ENCODE measurements around the gene TBC1D22A. TPM values are rescaled to one million over a fixed set of nuclear protein-coding genes. Genes with fewer than 3 reads are reported as not detected.

TBC1D22A gene
- total and polyA plus RNA-seq, 2 donors (not counting 3 experiments of a cell fraction or from before 2014, with no cell fraction given), result 26.1 to 32.4 TPM

DNA sequence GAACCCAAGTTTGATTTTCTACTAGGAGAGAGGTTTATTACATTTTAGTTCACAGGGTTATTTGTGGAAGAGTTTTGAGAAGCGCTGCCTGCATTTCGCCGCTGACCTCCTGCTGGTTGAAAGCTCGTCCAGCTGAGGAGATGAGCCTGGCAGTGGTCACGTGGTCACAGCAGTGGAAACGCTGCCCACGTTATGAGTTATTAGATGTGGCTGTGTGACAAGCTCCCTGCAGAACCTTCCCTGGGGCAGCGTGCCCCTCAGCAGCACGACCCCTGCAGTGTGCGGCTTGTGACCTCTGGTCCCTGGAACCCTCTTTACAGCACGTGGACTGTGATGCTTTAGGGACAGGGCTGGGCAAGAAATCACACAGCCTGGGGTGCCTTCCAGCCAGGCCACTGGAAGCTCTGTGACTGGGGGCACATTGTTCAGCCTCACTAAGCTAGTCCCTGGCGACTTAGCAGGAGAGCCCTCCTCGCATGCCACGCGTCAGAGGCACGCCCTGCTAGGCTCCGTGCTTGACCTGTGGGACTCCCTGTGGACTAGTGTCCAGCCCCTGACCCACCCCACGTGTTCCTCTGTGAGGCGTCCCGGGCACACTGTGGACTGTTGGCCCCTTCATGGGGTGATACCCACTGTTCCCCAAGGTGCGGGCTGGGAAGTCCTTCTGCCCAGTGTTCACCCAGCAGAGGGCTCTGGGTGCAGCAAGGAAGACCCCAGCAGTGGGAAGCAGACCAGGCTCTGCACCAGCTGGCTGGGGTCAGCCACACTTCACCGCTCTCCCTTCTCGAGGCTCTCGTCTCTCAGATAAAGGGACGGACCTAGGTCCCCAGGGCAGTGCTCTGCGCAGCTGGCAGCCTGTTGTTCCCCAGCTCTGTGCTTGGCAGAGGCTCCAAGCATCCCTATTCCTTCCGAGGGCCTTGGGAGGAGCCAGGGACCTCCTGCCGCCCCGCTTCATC, 349.5 kb downstream of the TBC1D22A start:
- Histone ChIP-seq H3K4me1 (ENCODE audit: control insufficient read depth, extremely low read depth, insufficient read depth, low read length) (peaks cover 8% of the 10 kb centered on the region), H3K9me3 (replicated peaks; ENCODE audit: control insufficient read depth, insufficient read depth, low read length) (no peaks in the 10 kb centered on the region), H3K79me2 (ENCODE audit: control insufficient read depth, insufficient read depth, low read length) (no peaks in the 10 kb centered on the region), H2AFZ (ENCODE audit: low read depth, low read length) (no peak overlapping the region), H3K4me3 (replicated peaks in 1 of 3; ENCODE audit: insufficient read depth in 1 of 3, low read depth in 1 of 3, low read length in 3 of 3) (no peak overlapping the region), H3K36me3 (ENCODE audit: control insufficient read depth in 2 of 2, extremely low read depth in 1 of 2, insufficient read depth in 2 of 2, low read length in 2 of 2) (peaks cover 0 to 5% of the 10 kb centered on the region in 2 experiments), H3K4me2 (ENCODE audit: insufficient read depth, low read length) (no peak overlapping the region), H3K9me1 (replicated peaks; ENCODE audit: control insufficient read depth, extremely low read depth, insufficient read depth, low read length) (no peaks in the 10 kb centered on the region), H3K27me3 (ENCODE audit: control insufficient read depth in 2 of 2, insufficient read depth in 2 of 2, low read length in 2 of 2) (no peaks in the 10 kb centered on the region), H4K20me1 (replicated peaks; ENCODE audit: control insufficient read depth, extremely low read depth, insufficient read depth, low read length) (no peaks in the 10 kb centered on the region), H3K27ac (ENCODE audit: insufficient read depth, low read depth, low read length) (no peak overlapping the region), H3K9ac (replicated peaks; ENCODE audit: extremely low read depth, insufficient read depth, low read length) (no peak overlapping the region)
- no TSS peak for BruUV-seq (replicated peaks)
- ChIA-PET POLR2A (no interaction called here), CTCF (no interaction called here)
- FAIRE-seq (no peak), DNase-seq (ENCODE audit: low read depth, low spot score) (no peak)
- no peak for TF ChIP-seq JUN (IDR thresholded peaks at IDR 0.05; ENCODE audit: borderline replicate concordance, insufficient read depth, insufficient read length, low read depth)
- no peak for TF ChIP-seq POLR2A (IDR thresholded peaks at IDR 0.05; ENCODE audit: low read depth, low read length)
- no peak for TF ChIP-seq POLR2AphosphoS5 (IDR thresholded peaks at IDR 0.05; ENCODE audit: insufficient read depth, low read depth, low read length)
- TF ChIP-seq, protein P1, sequence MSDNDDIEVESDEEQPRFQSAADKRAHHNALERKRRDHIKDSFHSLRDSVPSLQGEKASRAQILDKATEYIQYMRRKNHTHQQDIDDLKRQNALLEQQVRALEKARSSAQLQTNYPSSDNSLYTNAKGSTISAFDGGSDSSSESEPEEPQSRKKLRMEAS (IDR thresholded peaks at IDR 0.05; ENCODE audit: insufficient read depth, insufficient read length), result no peak
- no peak for TF ChIP-seq EZH2 (IDR thresholded peaks at IDR 0.05; ENCODE audit: borderline replicate concordance, low read depth, low read length, severe bottlenecking)
- no peak for TF ChIP-seq GATA2 (IDR thresholded peaks at IDR 0.05; ENCODE audit: insufficient read depth, insufficient read length, low read depth, low read length)
- TF ChIP-seq MYC (IDR thresholded peaks at IDR 0.05; ENCODE audit: low read depth, low read length), result no peak
- intact Hi-C loops (cut with micrococcal nuclease), result no loop called here
- dilution Hi-C loops (cut with MboI; ENCODE audit: extremely low pct_ligation_motif_present, low sequenced_read_pairs), result no loop called here
